GM21515 (cell line): Measurements from ENCODE around the gene DPEP2.
"Not testable (repeated sequence)": the region's sequence is repeated elsewhere in the genome, so short reads cannot be mapped to it uniquely, and the experiment has no call there.

ENCODE experiments used
- ATAC-seq: cut with Tn5 transposase; IDR thresholded peaks from one replicate; pipeline ENCODE4 v1.9.1; 2021; ENCODE audit not compliant: unreplicated experiment

Gene DPEP2

GRCh38 chr16:67977005-67977404, 22.3 kb downstream of the DPEP2 start:
- ATAC-seq, result no peak

GRCh38 chr16:67976205-67976604, 23.1 kb downstream of the DPEP2 start:
- ATAC-seq, result no peak

DNA sequence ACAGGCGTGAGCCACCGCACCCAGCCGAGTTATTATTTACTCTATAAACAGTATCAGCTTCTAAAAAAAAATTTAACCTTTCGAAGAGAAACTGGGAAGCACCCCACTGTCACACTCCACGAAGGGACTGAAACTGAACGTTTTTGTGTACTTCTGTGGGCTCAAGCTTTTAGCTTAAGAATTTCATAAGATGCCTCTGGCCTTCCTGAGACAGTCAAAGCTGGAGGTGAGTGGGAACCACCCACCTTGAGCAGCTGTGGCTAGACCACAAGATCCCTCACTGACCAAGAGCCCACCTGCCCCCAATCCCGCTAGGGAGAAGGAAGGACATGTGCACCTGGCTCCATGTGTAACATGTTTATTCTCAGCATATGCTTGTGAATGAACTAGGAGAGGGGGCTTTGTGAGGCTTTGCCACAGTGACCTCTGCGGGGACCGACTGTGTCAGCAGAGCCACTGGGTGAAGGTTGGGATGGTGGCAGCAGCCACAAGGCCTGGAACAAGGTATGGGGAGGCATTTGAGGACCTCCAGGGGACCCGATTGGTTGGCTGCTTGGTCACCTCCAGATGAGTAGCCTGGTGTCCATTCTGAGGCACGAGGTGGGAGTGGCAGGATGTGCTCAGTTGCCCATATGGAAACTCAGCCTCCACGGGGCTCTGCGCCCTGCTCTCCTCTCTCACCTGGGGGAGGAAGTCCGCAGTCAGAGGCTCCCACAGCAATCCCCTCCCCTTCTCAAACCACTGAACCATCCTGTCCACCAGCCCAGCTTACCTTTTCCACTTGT, 23.8 kb downstream of the DPEP2 start:
- no peak for ATAC-seq

DNA sequence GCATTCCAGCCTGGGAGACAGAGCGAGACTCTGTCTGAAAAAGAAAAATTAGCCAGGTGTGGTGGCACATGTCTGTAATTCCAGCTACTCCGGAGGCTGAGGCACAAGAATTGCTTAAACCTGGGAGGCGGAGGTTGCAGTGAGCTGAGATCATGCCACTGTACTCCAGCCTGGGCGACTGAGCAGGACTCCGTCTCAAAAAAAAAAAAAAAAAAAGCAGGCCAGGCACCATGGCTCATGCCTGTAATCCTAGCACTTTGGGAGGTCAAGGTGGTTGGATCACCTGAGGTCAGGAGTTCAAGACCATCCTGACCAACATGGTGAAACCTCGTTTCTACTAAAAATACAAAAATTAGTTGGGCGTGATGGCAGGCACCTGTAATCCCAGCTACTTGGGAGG, 27.0 kb downstream of the DPEP2 start:
- not testable (repeated sequence) for ATAC-seq

- no peak for ATAC-seq
Measured at GRCh38 chr16:67971111-67971510, 28.2 kb downstream of the DPEP2 start.

GRCh38 chr16:67969254-67970039, 29.8 kb downstream of the DPEP2 start:
- no peak for ATAC-seq

- peak; percentile 72 for ATAC-seq
Measured at GRCh38 chr16:67968400-67969253, 30.7 kb downstream of the DPEP2 start, which contains the start of gene SLC12A4. TSS of gene SLC12A4 (minus strand) at chr16:67968637. CDS start at chr16:67968553, 84 bp downstream.

DNA sequence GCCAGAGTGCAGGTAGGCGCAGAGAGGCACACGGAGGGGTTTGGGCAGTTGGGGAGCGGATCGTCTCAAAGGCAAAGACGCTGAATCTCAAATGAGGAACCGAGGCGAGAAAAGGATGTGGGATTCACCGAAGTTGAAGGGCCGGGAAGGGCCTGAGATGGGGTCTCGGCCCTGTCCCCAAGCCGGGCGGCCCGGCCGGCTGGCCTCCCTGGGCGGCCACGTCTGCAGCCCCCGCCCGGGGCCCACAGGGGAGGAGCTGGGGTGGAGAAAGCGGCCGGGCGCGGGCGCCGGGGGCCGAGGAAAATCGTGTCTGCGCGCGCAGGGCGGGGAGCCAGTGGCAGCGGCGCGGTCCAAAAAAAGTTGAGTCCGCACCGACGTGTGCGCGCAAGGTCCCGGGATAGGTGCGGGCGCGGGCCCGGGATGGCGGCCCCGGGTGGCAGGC, 31.3 kb downstream of the DPEP2 start:
- ATAC-seq, result peak; percentile 20

- ATAC-seq, result no peak
Measured at GRCh38 chr16:67967183-67967957, 31.9 kb downstream of the DPEP2 start.

GRCh38 chr16:67966549-67967182, 32.6 kb downstream of the DPEP2 start:
- ATAC-seq, result no peak

DNA sequence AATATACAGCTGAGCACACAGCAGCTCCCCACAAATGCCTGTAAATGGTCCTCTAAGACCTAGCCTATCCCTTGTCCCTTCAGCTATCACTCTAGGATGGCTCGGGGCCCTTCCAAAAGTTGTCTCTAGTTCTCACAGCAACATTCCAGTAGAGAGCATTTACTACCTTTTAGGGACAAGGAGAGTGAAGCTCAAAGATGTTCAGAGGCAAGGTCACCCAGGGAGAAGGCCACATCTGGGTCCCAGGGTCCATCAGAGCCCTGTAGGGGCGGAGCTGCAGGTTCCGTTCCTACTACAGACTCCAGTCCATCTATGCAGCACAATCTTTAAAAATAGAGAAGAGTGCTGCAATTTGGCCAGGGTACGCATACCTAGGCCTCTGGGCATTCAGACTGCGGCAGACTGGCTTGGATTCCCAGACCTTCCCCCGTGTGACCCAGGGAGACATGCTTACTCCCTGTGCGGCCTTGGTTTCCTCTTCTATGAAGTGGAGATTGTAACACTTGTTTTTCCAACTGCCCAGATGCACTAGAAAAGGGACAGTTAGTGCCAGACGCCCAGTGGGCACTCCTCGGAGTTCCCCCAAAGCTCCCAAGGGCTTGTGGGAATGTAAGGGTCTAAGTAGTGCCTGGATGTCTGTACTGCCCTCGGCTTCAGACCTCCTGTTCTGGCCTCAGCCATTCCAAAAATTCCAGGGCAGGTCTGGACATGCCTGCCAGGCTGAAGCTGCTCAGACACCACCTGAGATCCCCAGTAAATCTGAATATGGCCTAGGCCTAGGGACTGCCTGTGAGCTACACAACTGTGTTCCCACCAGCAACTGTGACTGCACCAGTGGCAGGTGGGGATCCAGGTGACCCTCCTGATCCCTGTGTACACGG, 33.4 kb downstream of the DPEP2 start:
- ATAC-seq, result no peak

DNA sequence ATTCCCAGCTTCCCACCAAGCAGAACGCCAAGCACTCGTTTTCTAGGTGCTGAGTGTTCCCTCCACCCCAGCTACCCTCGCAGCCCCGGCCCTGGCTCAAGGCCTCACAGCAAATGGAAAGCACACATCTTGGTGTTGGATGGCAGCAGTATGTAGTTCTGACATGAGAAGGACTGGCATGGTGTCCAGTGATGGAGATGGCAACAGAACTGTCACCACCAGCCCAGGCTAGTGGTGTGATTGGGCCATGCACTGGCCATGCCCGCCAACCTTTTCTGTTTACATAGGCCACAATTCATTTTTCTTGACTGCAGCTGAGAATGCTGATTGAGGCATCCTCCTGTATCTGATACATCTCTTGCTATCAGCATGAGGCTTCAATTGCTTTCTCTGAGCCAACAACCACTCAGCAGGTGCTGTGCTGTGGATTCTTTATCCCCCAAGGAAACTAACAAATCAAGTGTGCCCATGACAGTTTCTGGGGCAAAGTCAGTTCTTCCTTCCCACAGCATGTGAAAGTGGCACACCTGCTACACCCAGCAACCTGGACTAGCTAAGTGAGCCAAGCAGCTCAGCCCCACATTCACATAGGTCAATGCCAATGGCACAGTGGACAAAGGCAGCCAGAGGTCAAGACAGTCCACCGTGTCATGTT, 34.7 kb downstream of the DPEP2 start:
- ATAC-seq, result no peak

DNA sequence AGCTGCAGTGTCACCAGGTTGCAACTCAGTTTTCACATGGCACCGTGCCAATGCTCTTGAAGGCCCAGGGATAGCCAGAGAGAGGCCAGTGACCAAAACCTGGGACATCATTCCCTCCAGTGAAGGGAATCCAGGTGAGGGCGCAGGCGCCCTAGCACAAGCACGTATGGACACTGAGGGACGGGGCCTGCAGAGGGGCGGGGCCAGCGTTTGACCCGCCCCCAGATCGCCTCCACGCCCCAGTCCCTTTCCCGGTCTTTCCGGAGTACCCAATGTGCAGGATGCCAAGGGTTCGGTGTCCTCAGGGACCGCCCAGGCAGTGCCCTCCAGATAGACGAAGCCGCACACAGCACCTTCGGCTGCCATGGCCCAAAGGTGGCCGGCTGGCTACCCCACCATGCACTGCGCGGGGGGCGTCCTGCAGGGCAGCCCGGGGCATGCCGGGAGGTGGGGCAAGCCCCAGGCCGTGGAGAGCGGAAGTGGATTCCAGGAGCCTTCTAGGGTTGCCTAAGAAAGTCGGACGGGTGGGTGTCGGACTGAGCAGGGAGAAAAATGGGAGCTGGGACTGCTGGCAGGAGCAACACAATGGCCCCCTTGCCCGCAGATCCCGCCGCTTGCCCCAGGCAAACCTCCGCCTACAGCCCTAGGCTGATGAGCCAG, 35.5 kb downstream of the DPEP2 start:
- no peak for ATAC-seq

- ATAC-seq, result no peak
Measured at GRCh38 chr16:67963292-67963661, 36.0 kb downstream of the DPEP2 start.

- ATAC-seq, result no peak
Measured at GRCh38 chr16:67962135-67962534, 37.1 kb downstream of the DPEP2 start.

GRCh38 chr16:67961551-67961957, 37.7 kb downstream of the DPEP2 start:
- no peak for ATAC-seq

DNA sequence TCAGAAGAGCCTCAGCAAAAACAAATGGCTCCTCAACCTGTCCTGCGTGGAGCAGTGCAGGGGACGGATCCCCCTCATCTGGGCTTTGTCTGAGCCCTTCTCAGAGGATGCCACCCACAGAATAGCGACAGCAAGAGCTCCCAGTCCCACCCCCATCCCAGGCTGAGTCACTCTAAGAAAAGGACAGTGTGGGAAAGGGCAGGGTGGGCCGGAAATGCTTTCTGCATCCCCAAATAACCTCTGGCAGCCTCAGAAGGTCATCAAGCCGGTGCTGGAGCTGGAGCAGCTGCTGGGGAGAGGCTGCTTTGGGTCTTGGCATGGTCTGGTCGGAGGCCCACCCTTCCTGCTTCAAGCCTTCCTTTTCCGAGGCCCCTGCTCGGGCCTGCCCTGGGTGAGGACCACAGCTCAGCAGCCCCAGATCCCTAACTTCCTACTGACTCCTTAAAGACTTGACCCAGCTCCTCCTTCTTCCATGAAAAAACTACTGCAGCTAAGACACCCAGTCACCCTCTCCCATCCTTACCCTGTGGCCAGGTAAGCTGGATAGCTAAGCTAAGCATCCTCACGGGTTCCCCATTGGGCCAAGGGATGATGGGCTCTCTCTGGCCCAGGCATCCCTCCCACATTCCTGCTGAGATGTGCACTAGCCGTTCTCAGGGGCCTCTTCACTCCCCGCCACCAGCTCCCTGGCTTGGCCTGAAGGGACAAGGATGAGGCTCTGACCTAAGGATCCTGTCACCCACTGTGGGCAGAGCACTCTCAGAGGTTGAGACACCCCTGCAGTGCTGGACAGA, 39.6 kb downstream of the DPEP2 start:
- no peak for ATAC-seq
